ENCODE measurements around the gene CLIC3.

DNA sequence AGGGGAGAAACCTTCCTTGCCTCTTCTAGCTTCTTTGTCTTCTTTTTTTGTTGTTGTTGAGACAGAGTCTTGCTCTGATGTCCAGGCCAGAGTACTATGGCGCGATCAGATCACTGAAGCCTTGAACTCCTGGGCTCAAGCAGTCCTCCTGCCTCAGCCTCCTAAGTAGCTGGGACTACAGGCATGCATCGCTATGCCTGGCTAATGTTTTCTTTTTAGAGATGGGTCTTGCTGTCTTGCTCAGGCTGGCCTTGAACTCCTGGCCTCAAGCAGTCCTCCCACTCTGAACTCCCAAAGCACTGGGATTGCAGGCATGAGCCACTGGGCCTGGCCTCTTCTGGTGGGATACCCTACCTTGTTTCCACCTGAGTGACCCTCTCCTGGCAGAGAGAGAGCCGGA lies 7.5 kb downstream of the CLIC3 start:
- no peak for TF ChIP-seq POLR2A (IDR thresholded peaks at IDR 0.05)
- TF ChIP-seq, protein P1, sequence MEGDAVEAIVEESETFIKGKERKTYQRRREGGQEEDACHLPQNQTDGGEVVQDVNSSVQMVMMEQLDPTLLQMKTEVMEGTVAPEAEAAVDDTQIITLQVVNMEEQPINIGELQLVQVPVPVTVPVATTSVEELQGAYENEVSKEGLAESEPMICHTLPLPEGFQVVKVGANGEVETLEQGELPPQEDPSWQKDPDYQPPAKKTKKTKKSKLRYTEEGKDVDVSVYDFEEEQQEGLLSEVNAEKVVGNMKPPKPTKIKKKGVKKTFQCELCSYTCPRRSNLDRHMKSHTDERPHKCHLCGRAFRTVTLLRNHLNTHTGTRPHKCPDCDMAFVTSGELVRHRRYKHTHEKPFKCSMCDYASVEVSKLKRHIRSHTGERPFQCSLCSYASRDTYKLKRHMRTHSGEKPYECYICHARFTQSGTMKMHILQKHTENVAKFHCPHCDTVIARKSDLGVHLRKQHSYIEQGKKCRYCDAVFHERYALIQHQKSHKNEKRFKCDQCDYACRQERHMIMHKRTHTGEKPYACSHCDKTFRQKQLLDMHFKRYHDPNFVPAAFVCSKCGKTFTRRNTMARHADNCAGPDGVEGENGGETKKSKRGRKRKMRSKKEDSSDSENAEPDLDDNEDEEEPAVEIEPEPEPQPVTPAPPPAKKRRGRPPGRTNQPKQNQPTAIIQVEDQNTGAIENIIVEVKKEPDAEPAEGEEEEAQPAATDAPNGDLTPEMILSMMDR (IDR thresholded peaks at IDR 0.05) = no peak
